HepG2 (cell line): ENCODE measurements around the gene SLC13A1. TPM values are rescaled to one million over a fixed set of nuclear protein-coding genes. Genes with fewer than 3 reads are reported as not detected.

Experiments
- ATAC-seq: fragments of 200-7000 bp; cut with Tn5 transposase; 3 replicates; pipeline ENCODE4 v1.9.1; 2020; ENCODE audit warnings: mild to moderate bottlenecking, moderate library complexity
- BruUV-seq: library from RNA; stranded (reverse); fragments of 400-500 nt; replicated peaks from 2 replicates; lab custom pipeline; 2021; lab: Mats Ljungman, UMichigan
- CTCF ChIA-PET: fragments of 300-600 bp; formaldehyde crosslinking; extraction: SDS; loops from one replicate; lab custom pipeline; 2021; ENCODE audit warnings: low total read pairs, inconsistent platforms, low intra/inter-chr PET ratio; lab: Yijun Ruan, JAX
- POLR2A ChIA-PET: fragments of 350-600 bp; sonication (Branson Sonifier 250); formaldehyde crosslinking; loops from one replicate; lab custom pipeline; 2020; ENCODE audit warnings: antibody characterized with exemption, inconsistent platforms; lab: Yijun Ruan, JAX
- DNase-seq: peaks from one replicate; pipeline ENCODE4 v3.0.0-alpha.2; 2015; ENCODE audit warnings: low spot score
- FAIRE-seq: peaks from 3 replicates; lab custom pipeline; 2011; peaks lifted over from hg19 to GRCh38; lab: Jason Lieb, UNC
- H2AFZ ChIP-seq: one replicate; pipeline ENCODE4 v1.6.1; 2011; ENCODE audit warnings: low read length, inconsistent platforms
- H3K27ac ChIP-seq: fragments of 300-600 bp; 3 replicates; pipeline ENCODE4 v1.8.0; 2011; ENCODE audit warnings: mixed run types, mild to moderate bottlenecking, mixed read lengths, low read length, inconsistent platforms; ENCODE audit not compliant: insufficient read depth; ENCODE audit errors: extremely low read length
- H3K27me3 ChIP-seq, 2 experiments: fragments of 200-600 bp in 1 of 2; 2 replicates in 1 of 2; 3 replicates in 1 of 2; pipeline versions ENCODE4 v1.6.0 to v1.8.0; 2011; ENCODE audit warnings: low read length in 2 of 2, mild to moderate bottlenecking in 2 of 2, moderate library complexity in 2 of 2, inconsistent platforms in 1 of 2; ENCODE audit not compliant: insufficient read depth in 2 of 2, control insufficient read depth in 1 of 2
- H3K36me3 ChIP-seq, 2 experiments: fragments of 200-600 bp in 1 of 2; replicated peaks in 1 of 2; 2 replicates in 1 of 2; 3 replicates in 1 of 2; pipeline versions ENCODE4 v1.5.1 to v1.8.0; 2011; ENCODE audit warnings: low read length in 2 of 2, inconsistent platforms in 1 of 2; ENCODE audit not compliant: insufficient read depth in 2 of 2, control insufficient read depth in 1 of 2
- H3K4me1 ChIP-seq: 2 replicates; pipeline ENCODE4 v1.5.1; 2012; ENCODE audit warnings: low read length, inconsistent platforms; ENCODE audit not compliant: insufficient read depth
- H3K4me2 ChIP-seq: 2 replicates; pipeline ENCODE4 v1.6.0; 2011; ENCODE audit warnings: low read depth, low read length, inconsistent platforms
- H3K4me3 ChIP-seq, 3 experiments: fragments of 200-600 bp in 1 of 3; sonication (generic), shearing (Covaris generic) in 1 of 3; replicated peaks in 1 of 3; 2 replicates each; pipeline ENCODE4 v1.5.1; 2011 to 2016; ENCODE audit warnings: low read length in 3 of 3, inconsistent platforms in 2 of 3, low read depth in 2 of 3, mild to moderate bottlenecking in 2 of 3, control low read depth in 1 of 3, mixed read lengths in 1 of 3; ENCODE audit not compliant: insufficient read depth in 1 of 3
- H3K79me2 ChIP-seq: one replicate; pipeline ENCODE4 v1.6.1; 2011; ENCODE audit warnings: low read length, inconsistent platforms; ENCODE audit not compliant: insufficient read depth
- H3K9ac ChIP-seq: 2 replicates; pipeline ENCODE4 v1.6.0; 2011; ENCODE audit warnings: mild to moderate bottlenecking, low read depth, low read length, inconsistent platforms; ENCODE audit not compliant: insufficient read depth
- H3K9me3 ChIP-seq: 2 replicates; pipeline ENCODE4 v1.5.1; 2012; ENCODE audit warnings: mild to moderate bottlenecking, low read length
- H4K20me1 ChIP-seq: 2 replicates; pipeline ENCODE4 v1.6.0; 2011; ENCODE audit warnings: inconsistent platforms, mild to moderate bottlenecking, low read length, moderate library complexity; ENCODE audit not compliant: insufficient read depth
- KLF15 ChIP-seq: sonication (generic); formaldehyde crosslinking; IDR thresholded peaks from 2 replicates; pipeline ENCODE4 v1.8.1; 2023; ENCODE audit warnings: borderline replicate concordance, mild to moderate bottlenecking, inconsistent platforms, missing genetic modification reagents, mixed read lengths
- PBX3 ChIP-seq: sonication (generic); formaldehyde crosslinking; IDR thresholded peaks from 2 replicates; pipeline ENCODE4 v1.8.1; 2023; ENCODE audit warnings: missing genetic modification reagents, inconsistent platforms, borderline replicate concordance
- RARG ChIP-seq: sonication (generic); formaldehyde crosslinking; IDR thresholded peaks from 2 replicates; pipeline ENCODE4 v1.4.0; 2020; ENCODE audit warnings: low read depth, mild to moderate bottlenecking, missing genetic modification reagents
- ZNF513 ChIP-seq: sonication (generic); formaldehyde crosslinking; conservative IDR thresholded peaks from 2 replicates; pipeline ENCODE4 v1.5.0; 2020; ENCODE audit warnings: missing genetic modification reagents
- WGBS: methylation state at CpG from one replicate; pipeline ENCODE4 v1.1.6; 2017; ENCODE audit warnings: low lambda C conversion rate; 5-methylcytosine and 5-hydroxymethylcytosine counted together
- in situ Hi-C: cut with HindIII; loops from 2 replicates; pipeline ENCODE4 v1.10.0; 2017; ENCODE audit warnings: low pct_unique_long_range_greater_than_20kb; ENCODE audit not compliant: extremely low pct_ligation_motif_present
- intact Hi-C: fragments of 100-400 bp; cut with micrococcal nuclease; formaldehyde crosslinking; loops from one replicate; pipeline ENCODE4 v1.10.0; 2022; ENCODE audit not compliant: unreplicated experiment
- polyA plus RNA-seq, 8 experiments: library from polyadenylated mRNA; depleted of rRNA in 3 of 8; stranded (reverse) in 7 of 8; unstranded in 1 of 8; fragments of >200 nt; fragmentation: Illumina TruSeq in 4 of 8; extraction: Trizol in 4 of 8; gene quantifications; 2 replicates each; pipeline versions ENCODE4 v1.2.1 to v1.2.3, GENCODE V29; 2011 to 2016; ENCODE audit warnings: low read depth in 4 of 8, missing spikeins in 1 of 8, mixed read lengths in 1 of 8; ENCODE audit not compliant: insufficient read depth in 1 of 8
- total RNA-seq, 5 experiments: library from RNA; depleted of rRNA; stranded (reverse); fragments of >200 nt; fragmentation: Illumina TruSeq; extraction: Trizol; gene quantifications; 2 replicates each; pipeline ENCODE4 v1.2.3, GENCODE V29; 2016; ENCODE audit warnings: low read depth in 1 of 5

SLC13A1 gene
- total and polyA plus RNA-seq, 2 of the 13 experiments (the other 11 are each of a cell fraction or from before 2014, with no cell fraction given): not detected

GRCh38 chr7:123096976-123097375, 102.8 kb downstream of the SLC13A1 start (continued):
- no peak for TF ChIP-seq ZNF513 (CRISPR knock-in tag)
- no peak for TF ChIP-seq RARG

GRCh38 chr7:123096434-123096833, 103.3 kb downstream of the SLC13A1 start:
- ATAC-seq (no peak), DNase-seq (no peak), FAIRE-seq (no peak)
- Histone ChIP-seq H3K36me3 (no peaks in the 10 kb centered on the region), H3K9me3 (no peaks in the 10 kb centered on the region), H4K20me1 (no peaks in the 10 kb centered on the region), H3K9ac (no peak overlapping the region), H3K79me2 (no peaks in the 10 kb centered on the region), H3K4me1 (no peaks in the 10 kb centered on the region), H3K27ac (no peak overlapping the region), H3K4me2 (no peak overlapping the region), H2AFZ (no peak overlapping the region), H3K27me3 (no peaks in the 10 kb centered on the region), H3K4me3 (no peak overlapping the region)
- 5% methylated on average over 1 of the region's 1 CpG for WGBS
- POLR2A ChIA-PET: no interaction called here
- in situ Hi-C loops: no loop called here
- CTCF ChIA-PET: no interaction called here
- TF ChIP-seq PBX3 (no peak), KLF15 (CRISPR knock-in tag) (no peak)
- intact Hi-C loops: no loop called here
- no TSS peak for BruUV-seq
